Measurements from ENCODE around the gene GDAP1L1.

GDAP1L1 gene

GRCh38 chr20:44301285-44301684, 54.2 kb downstream of the GDAP1L1 start:
- POLR2A ChIA-PET, result no interaction called here
- H3K4me3 ChIP-seq (ENCODE audit: low read depth, low read length), result no peak overlapping the region
- CTCF ChIA-PET, result interaction anchor here (0.7 to 4.1 kb wide), 3 partner anchors 9 to 42 kb away, joined by 3 to 28 read pairs (median 3); partner anchors contain the start of gene FITM2
- no peak for DNase-seq (ENCODE audit: low read depth, low spot score)
- TF ChIP-seq, protein P1, sequence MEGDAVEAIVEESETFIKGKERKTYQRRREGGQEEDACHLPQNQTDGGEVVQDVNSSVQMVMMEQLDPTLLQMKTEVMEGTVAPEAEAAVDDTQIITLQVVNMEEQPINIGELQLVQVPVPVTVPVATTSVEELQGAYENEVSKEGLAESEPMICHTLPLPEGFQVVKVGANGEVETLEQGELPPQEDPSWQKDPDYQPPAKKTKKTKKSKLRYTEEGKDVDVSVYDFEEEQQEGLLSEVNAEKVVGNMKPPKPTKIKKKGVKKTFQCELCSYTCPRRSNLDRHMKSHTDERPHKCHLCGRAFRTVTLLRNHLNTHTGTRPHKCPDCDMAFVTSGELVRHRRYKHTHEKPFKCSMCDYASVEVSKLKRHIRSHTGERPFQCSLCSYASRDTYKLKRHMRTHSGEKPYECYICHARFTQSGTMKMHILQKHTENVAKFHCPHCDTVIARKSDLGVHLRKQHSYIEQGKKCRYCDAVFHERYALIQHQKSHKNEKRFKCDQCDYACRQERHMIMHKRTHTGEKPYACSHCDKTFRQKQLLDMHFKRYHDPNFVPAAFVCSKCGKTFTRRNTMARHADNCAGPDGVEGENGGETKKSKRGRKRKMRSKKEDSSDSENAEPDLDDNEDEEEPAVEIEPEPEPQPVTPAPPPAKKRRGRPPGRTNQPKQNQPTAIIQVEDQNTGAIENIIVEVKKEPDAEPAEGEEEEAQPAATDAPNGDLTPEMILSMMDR (IDR thresholded peaks at IDR 0.05; ENCODE audit: insufficient read depth, low read length, missing control alignments), result no peak

GRCh38 chr20:44302026-44302669, 55.0 kb downstream of the GDAP1L1 start:
- ChIA-PET POLR2A (no interaction called here), CTCF (interaction anchor here (0.9 to 1.1 kb wide), 2 partner anchors 9 to 10 kb away, joined by 3 read pairs; partner anchors contain the start of gene FITM2)
- TF ChIP-seq, protein P1 (IDR thresholded peaks at IDR 0.05; ENCODE audit: insufficient read depth, low read length, missing control alignments), result no peak
- no peak for DNase-seq (ENCODE audit: low read depth, low spot score)
- H3K4me3 ChIP-seq (ENCODE audit: low read depth, low read length), result no peak overlapping the region

- ChIA-PET CTCF (interaction anchor here (1.1 kb wide), 1 partner anchor 10 kb away, joined by 3 read pairs; no protein-coding TSS in a partner anchor), POLR2A (no interaction called here)
- TF ChIP-seq, protein P1 (IDR thresholded peaks at IDR 0.05; ENCODE audit: insufficient read depth, low read length, missing control alignments), result no peak
- no peak for DNase-seq (ENCODE audit: low read depth, low spot score)
- no peak overlapping the region for H3K4me3 ChIP-seq (ENCODE audit: low read depth, low read length)
These were observed 55.6 kb downstream of the GDAP1L1 start for GRCh38 chr20:44302736-44303135.

GRCh38 chr20:44304383-44304782, 57.3 kb downstream of the GDAP1L1 start:
- no peak overlapping the region for H3K4me3 ChIP-seq (ENCODE audit: low read depth, low read length)
- TF ChIP-seq, protein P1 (IDR thresholded peaks at IDR 0.05; ENCODE audit: insufficient read depth, low read length, missing control alignments), result no peak
- ChIA-PET CTCF (no interaction called here), POLR2A (no interaction called here)
- no peak for DNase-seq (ENCODE audit: low read depth, low spot score)

DNA sequence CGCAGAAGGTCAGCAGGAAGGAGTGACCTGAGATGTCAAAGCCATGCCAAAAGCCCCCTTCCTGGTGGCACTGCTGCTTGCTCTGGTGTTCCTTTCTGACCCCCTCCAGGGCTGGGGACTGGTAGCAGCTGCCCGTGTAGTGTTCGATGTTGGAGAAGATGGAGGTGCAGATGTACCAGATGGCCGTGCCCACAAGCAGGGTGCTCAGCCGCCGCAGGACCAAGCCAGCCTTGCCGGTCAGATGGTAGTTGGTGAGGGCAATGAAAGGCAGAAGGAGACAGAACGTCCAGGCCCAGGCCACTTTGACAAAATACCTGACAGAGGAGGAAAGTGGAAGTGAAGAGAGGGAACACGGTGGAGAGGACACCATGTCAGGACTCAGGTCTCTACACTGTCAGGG, 59.8 kb downstream of the GDAP1L1 start:
- CTCF ChIA-PET, result interaction anchor here (1.2 kb wide), 2 partner anchors 18 to 89 kb away, joined by 3 to 7 read pairs; no protein-coding TSS in a partner anchor
- no peak for DNase-seq (ENCODE audit: low read depth, low spot score)
- H3K4me3 ChIP-seq (ENCODE audit: low read depth, low read length), result no peak overlapping the region
- POLR2A ChIA-PET, result no interaction called here
- TF ChIP-seq, protein P1 (IDR thresholded peaks at IDR 0.05; ENCODE audit: insufficient read depth, low read length, missing control alignments), result no peak

GRCh38 chr20:44309763-44310663, 62.9 kb downstream of the GDAP1L1 start:
- CTCF ChIA-PET, result interaction anchor here (0.7 to 9.0 kb wide), 31 partner anchors 8 to 300 kb away, joined by 3 to 452 read pairs (median 6); partner anchors contain the start of gene R3HDML
- peak overlapping the region; percentile 94 for H3K4me3 ChIP-seq (ENCODE audit: low read depth, low read length)
- POLR2A ChIA-PET, result interaction anchor here (0.7 to 1.1 kb wide), 2 partner anchors 23 to 166 kb away, joined by 3 read pairs; no protein-coding TSS in a partner anchor
- DNase-seq (ENCODE audit: low read depth, low spot score), result peak; percentile 9
- TF ChIP-seq, protein P1 (IDR thresholded peaks at IDR 0.05; ENCODE audit: insufficient read depth, low read length, missing control alignments), result no peak

Data from AG04449 (cell line).